Prostate gland (tissue), 2 donors: ENCODE data around the gene NUDT19.

Experiments used
- CTCF ChIP-seq, 4 experiments: fragments of 200-600 bp in 2 of 4; fragments of 450-650 bp in 2 of 4; sonication (generic) in 2 of 4; IDR thresholded peaks; 1 replicate in 3 of 4; 2 replicates in 1 of 4; pipeline ENCODE4 v1.5.1; 2016 to 2019; ENCODE audit warnings: antibody characterized with exemption in 4 of 4, mild to moderate bottlenecking in 2 of 4, moderate library complexity in 2 of 4
- POLR2A ChIP-seq: fragments of 450-650 bp; IDR thresholded peaks from one replicate; pipeline ENCODE4 v1.6.1; 2016; ENCODE audit warnings: antibody characterized with exemption, mild to moderate bottlenecking

- TF ChIP-seq CTCF (IDR thresholded peaks at IDR 0.05) (no peak), POLR2A (no peak)
Observed at GRCh38 chr19:32662186-32662585, 29.4 kb upstream of the NUDT19 start.
